ENCODE measurements around the gene ARPP19. TPM values are rescaled to one million over a fixed set of nuclear protein-coding genes. Genes with fewer than 3 reads are reported as not detected.
"Not testable (repeated sequence)": the region's sequence is repeated elsewhere in the genome, so short reads cannot be mapped to it uniquely, and the experiment has no call there.

ARPP19 gene
- total RNA-seq, 1 experiment from 2014 or later: 60.3 TPM

GRCh38 chr15:52520421-52520820 is 48.4 kb downstream of the ARPP19 start:
- in situ Hi-C loops (cut with HindIII; ENCODE audit: low sequenced_read_pairs): no loop called here
- DNase-seq (ENCODE audit: low spot score): no peak

- in situ Hi-C loops (cut with HindIII; ENCODE audit: low sequenced_read_pairs): no loop called here
- DNase-seq (ENCODE audit: low spot score): no peak
These were observed 50.1 kb downstream of the ARPP19 start for GRCh38 chr15:52518487-52519371.

GRCh38 chr15:52517014-52517413 is 51.8 kb downstream of the ARPP19 start:
- no peak for DNase-seq (ENCODE audit: low spot score)
- in situ Hi-C loops (cut with HindIII; ENCODE audit: low sequenced_read_pairs): no loop called here

GRCh38 chr15:52515343-52515742 is 53.5 kb downstream of the ARPP19 start:
- DNase-seq (ENCODE audit: low spot score): no peak
- in situ Hi-C loops (cut with HindIII; ENCODE audit: low sequenced_read_pairs): no loop called here

GRCh38 chr15:52514482-52514881 is 54.3 kb downstream of the ARPP19 start:
- DNase-seq (ENCODE audit: low spot score): no peak
- in situ Hi-C loops (cut with HindIII; ENCODE audit: low sequenced_read_pairs): no loop called here

- in situ Hi-C loops (cut with HindIII; ENCODE audit: low sequenced_read_pairs): not testable (repeated sequence)
These were observed 56.0 kb downstream of the ARPP19 start for GRCh38 chr15:52512869-52513268.

GRCh38 chr15:52511084-52511483 is 57.7 kb downstream of the ARPP19 start:
- in situ Hi-C loops (cut with HindIII; ENCODE audit: low sequenced_read_pairs): no loop called here
- DNase-seq (ENCODE audit: low spot score): no peak

More at GRCh38 chr15:52512869-52513268, 56.0 kb downstream of the ARPP19 start:
- not testable (repeated sequence) for DNase-seq (ENCODE audit: low spot score)

- DNase-seq (ENCODE audit: low spot score): no peak
- in situ Hi-C loops (cut with HindIII; ENCODE audit: low sequenced_read_pairs): no loop called here
These were observed 59.2 kb downstream of the ARPP19 start for GRCh38 chr15:52509500-52510245.

- no peak for DNase-seq (ENCODE audit: low spot score)
- in situ Hi-C loops (cut with HindIII; ENCODE audit: low sequenced_read_pairs): no loop called here
These were observed 62.3 kb downstream of the ARPP19 start for GRCh38 chr15:52506549-52506948.

- in situ Hi-C loops (cut with HindIII; ENCODE audit: low sequenced_read_pairs): no loop called here
- no peak for DNase-seq (ENCODE audit: low spot score)
These were observed 63.7 kb downstream of the ARPP19 start for GRCh38 chr15:52505151-52505550.

- no peak for DNase-seq (ENCODE audit: low spot score)
- in situ Hi-C loops (cut with HindIII; ENCODE audit: low sequenced_read_pairs): no loop called here
These were observed 64.9 kb downstream of the ARPP19 start for GRCh38 chr15:52503788-52504496.

- in situ Hi-C loops (cut with HindIII; ENCODE audit: low sequenced_read_pairs): no loop called here
- DNase-seq (ENCODE audit: low spot score): no peak
These were observed 66.2 kb downstream of the ARPP19 start for GRCh38 chr15:52502608-52503007.

GRCh38 chr15:52499506-52499905 is 69.3 kb downstream of the ARPP19 start:
- DNase-seq (ENCODE audit: low spot score): no peak
- in situ Hi-C loops (cut with HindIII; ENCODE audit: low sequenced_read_pairs): no loop called here

- in situ Hi-C loops (cut with HindIII; ENCODE audit: low sequenced_read_pairs): no loop called here
These were observed 70.1 kb downstream of the ARPP19 start for GRCh38 chr15:52498706-52499105.

More at GRCh38 chr15:52498706-52499105, 70.1 kb downstream of the ARPP19 start:
- DNase-seq (ENCODE audit: low spot score): no peak

Other genes starting within 250 kb of the ARPP19 start
- 5.5 and 10.0 TPM in 2 replicates for gene MYO5A, start 40.1 kb downstream of the ARPP19 start, total RNA-seq (2014; rRNA removed; shearing (Covaris generic))
- gene ATOSA, start 110.4 kb upstream of the ARPP19 start, total RNA-seq (2014; rRNA removed; shearing (Covaris generic)): 5.8 and 10.0 TPM in 2 replicates
- gene ONECUT1, start 221.3 kb upstream of the ARPP19 start, total RNA-seq (2014; rRNA removed; shearing (Covaris generic)): not detected in 2 replicates

Data from G401 (cell line).